Measurements from ENCODE around the gene MYO18B.

MYO18B gene

GRCh38 chr22:25786165-25786564, 44.2 kb downstream of the MYO18B start:
- TF ChIP-seq CTCF (IDR thresholded peaks at IDR 0.05) = no peak
- Histone ChIP-seq H3K27me3 (peaks cover 13% of the 10 kb centered on the region), H3K36me3 (no peaks in the 10 kb centered on the region), H3K27ac (no peak overlapping the region), H3K9me3 (no peaks in the 10 kb centered on the region), H3K4me3 (ENCODE audit: low read depth in 1 of 2, low read length in 1 of 2) (no peak overlapping the region), H3K4me1 (ENCODE audit: control insufficient read depth in 1 of 2, insufficient read depth in 1 of 2, low read depth in 1 of 2, low read length in 1 of 2) (no peaks in the 10 kb centered on the region)

- H3K4me1 ChIP-seq (ENCODE audit: control insufficient read depth in 1 of 2, insufficient read depth in 1 of 2, low read depth in 1 of 2, low read length in 1 of 2) = no peaks in the 10 kb centered on the region
- H3K4me3 ChIP-seq (ENCODE audit: low read depth in 1 of 2, low read length in 1 of 2) = no peak overlapping the region
- TF ChIP-seq CTCF (IDR thresholded peaks at IDR 0.05) = no peak
- no peaks in the 10 kb centered on the region for H3K9me3 ChIP-seq
- H3K27ac ChIP-seq = no peak overlapping the region
- H3K27me3 ChIP-seq = peaks cover 13% of the 10 kb centered on the region
- no peaks in the 10 kb centered on the region for H3K36me3 ChIP-seq
Observed at GRCh38 chr22:25791556-25791955, 49.6 kb downstream of the MYO18B start.

- Histone ChIP-seq H3K9me3 (no peaks in the 10 kb centered on the region), H3K4me1 (ENCODE audit: control insufficient read depth in 1 of 2, insufficient read depth in 1 of 2, low read depth in 1 of 2, low read length in 1 of 2) (no peaks in the 10 kb centered on the region), H3K36me3 (no peaks in the 10 kb centered on the region), H3K4me3 (ENCODE audit: low read depth in 1 of 2, low read length in 1 of 2) (no peak overlapping the region), H3K27me3 (peaks cover 8% of the 10 kb centered on the region), H3K27ac (no peak overlapping the region)
- TF ChIP-seq CTCF (IDR thresholded peaks at IDR 0.05) = no peak
Observed at GRCh38 chr22:25795478-25795877, 53.5 kb downstream of the MYO18B start.

GRCh38 chr22:25797498-25798290, 55.7 kb downstream of the MYO18B start:
- Histone ChIP-seq H3K9me3 (no peaks in the 10 kb centered on the region), H3K4me3 (ENCODE audit: low read depth in 1 of 2, low read length in 1 of 2) (no peak overlapping the region), H3K27ac (no peak overlapping the region), H3K27me3 (peaks cover 5% of the 10 kb centered on the region), H3K36me3 (no peaks in the 10 kb centered on the region), H3K4me1 (ENCODE audit: control insufficient read depth in 1 of 2, insufficient read depth in 1 of 2, low read depth in 1 of 2, low read length in 1 of 2) (no peaks in the 10 kb centered on the region)
- TF ChIP-seq CTCF (IDR thresholded peaks at IDR 0.05) = no peak

GRCh38 chr22:25800766-25801165, 58.8 kb downstream of the MYO18B start:
- no peaks in the 10 kb centered on the region for H3K36me3 ChIP-seq
- no peaks in the 10 kb centered on the region for H3K4me1 ChIP-seq (ENCODE audit: control insufficient read depth in 1 of 2, insufficient read depth in 1 of 2, low read depth in 1 of 2, low read length in 1 of 2)
- H3K9me3 ChIP-seq = no peaks in the 10 kb centered on the region
- peaks cover 5% of the 10 kb centered on the region for H3K27me3 ChIP-seq
- no peak for TF ChIP-seq CTCF (IDR thresholded peaks at IDR 0.05)
- H3K27ac ChIP-seq = no peak overlapping the region
- H3K4me3 ChIP-seq (ENCODE audit: low read depth in 1 of 2, low read length in 1 of 2) = no peak overlapping the region

Measured in neutrophil (primary cell).